A549 treated with CORT108297 at 1 μM for 4 hours (cell line): ENCODE data around the gene KIF1A. TPM values are rescaled to one million over a fixed set of nuclear protein-coding genes. Genes with fewer than 3 reads are reported as not detected.

Experiments
- total RNA-seq: library from RNA; stranded (reverse); fragments of 200-300 nt; extraction: Qiagen RNA extraction; gene quantifications from 5 replicates; pipeline ENCODE4 v1.2.3, GENCODE V29; 2022

Gene KIF1A
- 0.64 to 1.0 TPM (median 0.81 TPM) in 5 replicates for total RNA-seq

DNA sequence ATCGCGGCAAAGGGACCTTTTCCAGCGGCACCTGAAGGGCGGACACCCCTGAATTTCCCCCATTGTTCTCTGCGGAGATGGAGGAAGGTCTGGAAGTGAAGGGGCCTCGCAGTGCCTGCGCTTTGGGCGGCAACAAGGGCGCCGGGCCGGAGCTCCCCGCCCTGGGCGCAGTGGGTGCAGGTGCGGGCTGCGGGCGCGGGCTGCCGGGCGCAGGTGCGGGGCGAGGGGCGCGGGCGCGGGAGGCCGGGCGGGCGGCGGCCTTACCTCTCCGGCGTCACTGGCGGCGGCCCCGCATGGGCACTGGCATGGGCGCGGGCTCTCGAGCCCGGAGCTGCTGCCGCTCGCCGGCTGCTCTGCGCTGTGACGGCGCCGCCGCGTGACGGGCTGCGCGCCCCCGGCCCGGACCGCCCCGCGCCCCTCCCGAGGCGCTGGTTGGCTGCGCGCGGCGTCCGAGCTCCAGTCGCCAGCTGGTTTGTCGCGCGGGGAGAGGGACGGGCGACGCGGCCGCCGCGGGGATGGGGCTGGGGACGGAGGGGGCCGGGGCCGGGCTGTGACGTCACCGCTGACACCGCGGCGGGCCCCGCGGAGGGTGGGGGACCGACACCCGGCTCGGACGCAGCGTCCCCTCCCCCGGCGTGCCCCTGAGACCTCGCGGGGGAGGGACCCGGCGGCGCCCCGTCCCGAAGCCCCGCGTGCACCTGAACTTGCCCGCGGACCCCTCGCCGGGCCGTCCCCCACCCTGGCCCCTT lies at the start of gene KIF1A:
Gene KIF1A, minus strand, starts transcription at position 362 of the 749 bp plus-strand sequence. CDS start 22,467 bp downstream, outside the sequence.

DNA sequence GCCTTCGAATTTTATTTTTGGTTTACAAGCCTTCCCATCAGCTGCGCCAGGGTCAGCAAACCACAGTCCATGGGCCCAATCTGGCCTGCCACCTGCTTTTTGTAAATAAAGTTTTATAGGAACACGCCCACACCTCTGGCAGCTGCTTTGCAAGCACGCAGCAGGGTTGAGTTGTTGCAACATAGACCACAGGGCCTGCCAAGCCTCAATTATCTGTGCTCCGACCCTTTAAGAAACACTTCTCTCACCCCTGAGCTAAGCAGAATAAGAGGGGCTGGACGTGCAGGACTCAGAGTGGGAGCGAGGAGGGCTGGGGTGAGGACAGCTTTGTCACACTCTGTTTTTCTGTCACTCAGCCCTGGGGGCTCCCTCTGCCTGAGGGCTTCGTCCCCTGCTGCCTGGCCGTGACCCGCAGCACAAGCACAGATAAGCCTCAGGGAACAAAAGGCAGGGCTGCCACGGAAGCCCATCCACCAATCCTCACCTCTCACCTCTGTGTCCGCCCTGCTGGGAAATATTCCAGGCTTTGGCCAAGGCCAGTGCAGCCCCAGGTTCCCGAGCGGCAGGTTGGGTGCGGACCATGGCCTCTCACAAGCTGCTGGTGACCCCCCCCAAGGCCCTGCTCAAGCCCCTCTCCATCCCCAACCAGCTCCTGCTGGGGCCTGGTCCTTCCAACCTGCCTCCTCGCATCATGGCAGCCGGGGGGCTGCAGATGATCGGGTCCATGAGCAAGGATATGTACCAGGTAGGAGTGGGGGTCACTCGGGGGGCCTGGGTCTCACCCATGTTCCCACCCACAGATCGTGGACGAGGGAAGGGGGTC lies 48.5 kb upstream of the KIF1A start, which contains the start of gene AGXT:
Gene AGXT, plus strand, starts transcription at position 539 of the 823 bp plus-strand sequence. Its CDS starts 42 bp downstream, at position 581.

GRCh38 chr2:240691631-240692420 lies 128.2 kb downstream of the KIF1A start, which contains the start of gene AQP12A:
TSS of gene AQP12A (plus strand) at chr2:240691866. CDS start at chr2:240691914, 48 bp downstream.

DNA sequence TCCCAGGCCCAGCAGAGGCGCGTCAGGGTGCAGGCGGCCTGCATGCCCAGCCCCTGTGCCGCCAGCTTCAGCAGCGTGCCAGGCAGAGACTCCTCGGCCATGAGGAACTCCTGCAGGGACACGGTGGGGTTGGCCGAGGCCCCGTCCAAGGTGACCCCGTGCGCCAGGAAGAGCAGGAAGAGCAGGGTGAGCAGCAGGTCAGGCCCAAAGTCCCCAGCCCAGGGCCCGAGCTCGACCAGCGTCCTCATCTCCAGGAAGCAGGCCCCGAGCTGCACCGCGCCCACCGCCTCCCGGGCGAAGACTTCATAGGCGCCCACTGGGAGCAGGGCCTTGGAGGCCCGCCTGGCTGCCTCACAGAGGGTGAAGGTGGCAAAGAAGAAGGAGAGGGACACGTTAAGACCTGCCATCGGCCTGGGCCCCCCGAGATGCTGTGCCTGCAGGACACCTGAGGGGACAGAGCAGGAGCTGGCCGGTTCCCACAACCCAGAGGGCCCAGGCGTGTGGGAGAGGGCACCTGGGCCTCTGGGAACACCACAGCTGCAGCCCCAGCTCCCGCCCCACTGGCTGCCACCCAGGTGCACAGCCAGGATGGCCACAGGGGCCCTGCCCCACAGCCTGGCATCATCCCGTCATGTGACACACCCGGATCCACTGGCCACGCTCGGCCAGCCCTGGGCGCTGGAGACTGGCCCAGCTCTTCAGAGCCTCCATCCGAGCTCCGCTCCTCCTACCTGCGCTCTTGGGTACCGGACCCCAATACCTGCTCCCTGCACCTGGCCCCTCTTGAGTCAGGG lies 137.4 kb downstream of the KIF1A start, which contains the start of gene AQP12B:
Gene AQP12B, minus strand, starts transcription at position 455 of the 794 bp plus-strand sequence. Its CDS starts 48 bp downstream, at position 407.

Other genes starting within 250 kb of the KIF1A start
- gene CAPN10, start 233.5 kb downstream of the KIF1A start, total RNA-seq = 15.9 to 31.5 TPM (median 26.8 TPM) in 5 replicates
- gene GPR35, start 194.7 kb downstream of the KIF1A start, total RNA-seq = 0.59 to 1.3 TPM (median 0.94 TPM) in 5 replicates
- gene AQP12B, start 137.3 kb downstream of the KIF1A start, total RNA-seq = not detected in 5 replicates
- gene AQP12A, start 128.4 kb downstream of the KIF1A start, total RNA-seq = not detected in 5 replicates
- gene AGXT, start 48.6 kb upstream of the KIF1A start, total RNA-seq = not detected in 5 replicates
- 0.08 to 0.21 TPM (median 0.15 TPM) in 4 of 5 replicates, not detected in the other for gene MAB21L4, start 75.9 kb upstream of the KIF1A start, total RNA-seq
- not detected in 5 replicates for gene CROCC2, start 86.1 kb upstream of the KIF1A start, total RNA-seq
- 0.18 to 0.62 TPM (median 0.55 TPM) in 5 replicates for gene SNED1, start 178.4 kb upstream of the KIF1A start, total RNA-seq